H1 (cell line): Measurements from ENCODE around the gene SLC35F3. TPM values are rescaled to one million over a fixed set of nuclear protein-coding genes. Genes with fewer than 3 reads are reported as not detected.

Experiments used
- CTCF ChIA-PET: fragments of 300-600 bp; sonication (Branson Sonifier 250); formaldehyde crosslinking; loops from one replicate; lab custom pipeline; 2021; ENCODE audit not compliant: partially characterized antibody; lab: Charles Lee
- POLR2A ChIA-PET: fragments of 300-600 bp; sonication (Branson Sonifier 250); formaldehyde crosslinking; loops from one replicate; lab custom pipeline; 2021; ENCODE audit warnings: inconsistent platforms; ENCODE audit not compliant: partially characterized antibody; lab: Charles Lee
- DNase-seq, 2 experiments: peaks; one replicate each; pipeline versions ENCODE4 v3.0.0 to v3.0.0-alpha.2; 2010 to 2022; ENCODE audit warnings: low spot score in 2 of 2, low read depth in 1 of 2, mixed read lengths in 1 of 2
- FAIRE-seq: peaks from 2 replicates; lab custom pipeline; 2011; peaks lifted over from hg19 to GRCh38; lab: Jason Lieb, UNC
- H2AFZ ChIP-seq: 2 replicates; pipeline ENCODE4 v1.8.1; 2012; ENCODE audit warnings: low read length, inconsistent platforms
- H2AK5ac ChIP-seq: 2 replicates; pipeline ENCODE4 v1.6.1; 2013; ENCODE audit warnings: low read depth, low read length
- H2BK120ac ChIP-seq: replicated peaks from 2 replicates; pipeline ENCODE3; 2013; ENCODE audit warnings: low read depth, low read length, inconsistent platforms
- H2BK12ac ChIP-seq: 2 replicates; pipeline ENCODE4 v1.6.1; 2013; ENCODE audit warnings: low read depth, low read length
- H2BK15ac ChIP-seq: 2 replicates; pipeline ENCODE4 v1.6.1; 2013; ENCODE audit warnings: low read length
- H2BK20ac ChIP-seq: 2 replicates; pipeline ENCODE4 v1.6.1; 2013; ENCODE audit warnings: low read length
- H2BK5ac ChIP-seq: 2 replicates; pipeline ENCODE4 v1.6.1; 2013; ENCODE audit warnings: low read depth, low read length
- H3K14ac ChIP-seq: 2 replicates; pipeline ENCODE4 v1.6.1; 2013; ENCODE audit warnings: inconsistent platforms; ENCODE audit not compliant: insufficient read length
- H3K18ac ChIP-seq: 2 replicates; pipeline ENCODE4 v1.6.1; 2013; ENCODE audit warnings: low read length; ENCODE audit errors: extremely low read depth
- H3K23ac ChIP-seq: 2 replicates; pipeline ENCODE4 v1.6.1; 2013; ENCODE audit warnings: inconsistent platforms; ENCODE audit not compliant: insufficient read length
- H3K23me2 ChIP-seq: 2 replicates; pipeline ENCODE4 v1.6.1; 2013; ENCODE audit warnings: low read depth, low read length
- H3K27ac ChIP-seq: 2 replicates; pipeline ENCODE4 v1.6.1; 2011; ENCODE audit warnings: low read depth, low read length, inconsistent platforms
- H3K27me3 ChIP-seq, 4 experiments: replicated peaks in 1 of 4; 1 replicate in 1 of 4; 2 replicates in 3 of 4; pipeline versions ENCODE4 v1.6.1 to v1.8.1; 2011 to 2013; ENCODE audit warnings: low read length in 3 of 4, mild to moderate bottlenecking in 3 of 4, inconsistent platforms in 2 of 4, mixed read lengths in 2 of 4, moderate library complexity in 1 of 4; ENCODE audit not compliant: control insufficient read depth in 3 of 4, insufficient read depth in 3 of 4; ENCODE audit errors: extremely low read depth in 1 of 4
- H3K36me3 ChIP-seq, 4 experiments: 2 replicates each; pipeline versions ENCODE4 v1.6.1 to v1.8.1; 2011 to 2013; ENCODE audit warnings: mild to moderate bottlenecking in 4 of 4, low read length in 3 of 4, moderate library complexity in 2 of 4, control low read depth in 1 of 4, inconsistent platforms in 1 of 4; ENCODE audit not compliant: insufficient read depth in 4 of 4, control insufficient read depth in 2 of 4
- H3K4ac ChIP-seq: replicated peaks from 2 replicates; pipeline ENCODE3; 2013; ENCODE audit warnings: low read length, low read depth, mixed read lengths, inconsistent platforms; ENCODE audit not compliant: insufficient read length
- H3K4me1 ChIP-seq, 4 experiments: replicated peaks in 1 of 4; 1 replicate in 1 of 4; 2 replicates in 3 of 4; pipeline versions ENCODE4 v1.6.1 to v1.8.1; 2011 to 2013; ENCODE audit warnings: low read length in 3 of 4, inconsistent platforms in 2 of 4, mixed read lengths in 1 of 4; ENCODE audit not compliant: insufficient read depth in 4 of 4, control insufficient read depth in 3 of 4
- H3K4me2 ChIP-seq, 2 experiments: 2 replicates each; pipeline versions ENCODE4 v1.6.1 to v1.8.1; 2011 to 2013; ENCODE audit warnings: low read depth in 2 of 2, low read length in 2 of 2, control low read depth in 1 of 2, inconsistent platforms in 1 of 2, mild to moderate bottlenecking in 1 of 2; ENCODE audit not compliant: insufficient read depth in 1 of 2
- H3K4me3 ChIP-seq, 4 experiments: fragments of 200-600, 300-600 bp in 1 of 4; sonication (generic), shearing (Covaris generic), sonication (Bioruptor Twin) in 1 of 4; 2 replicates each; pipeline versions ENCODE4 v1.5.1 to v1.8.1; 2011 to 2016; ENCODE audit warnings: low read length in 4 of 4, low read depth in 3 of 4, control low read depth in 2 of 4, inconsistent platforms in 2 of 4, mild to moderate bottlenecking in 2 of 4, mixed read lengths in 1 of 4, moderate library complexity in 1 of 4; ENCODE audit not compliant: insufficient read depth in 2 of 4; ENCODE audit errors: extremely low read depth in 1 of 4
- H3K56ac ChIP-seq: replicated peaks from 2 replicates; pipeline ENCODE3; 2013; ENCODE audit warnings: low read depth, mild to moderate bottlenecking, mixed read lengths, low read length, inconsistent platforms; ENCODE audit not compliant: insufficient read length
- H3K79me1 ChIP-seq: 2 replicates; pipeline ENCODE4 v1.6.1; 2013; ENCODE audit warnings: low read depth, low read length, control low read depth
- H3K79me2 ChIP-seq, 2 experiments: 2 replicates each; pipeline versions ENCODE4 v1.6.1 to v1.8.1; 2012 to 2013; ENCODE audit warnings: low read length in 2 of 2, mild to moderate bottlenecking in 2 of 2, inconsistent platforms in 1 of 2; ENCODE audit not compliant: insufficient read depth in 2 of 2, control insufficient read depth in 1 of 2
- H3K9ac ChIP-seq, 4 experiments: replicated peaks in 1 of 4; 1 replicate in 1 of 4; 2 replicates in 3 of 4; pipeline versions ENCODE4 v1.6.1 to v1.8.1; 2011 to 2013; ENCODE audit warnings: low read depth in 3 of 4, low read length in 3 of 4, control low read depth in 2 of 4, mild to moderate bottlenecking in 2 of 4, moderate library complexity in 2 of 4, inconsistent platforms in 1 of 4; ENCODE audit errors: extremely low read depth in 1 of 4
- H3K9me3 ChIP-seq, 2 experiments: 2 replicates each; pipeline versions ENCODE4 v1.6.1 to v1.8.1; 2012 to 2013; ENCODE audit warnings: mild to moderate bottlenecking in 2 of 2, moderate library complexity in 2 of 2, control low read depth in 1 of 2, inconsistent platforms in 1 of 2, low read depth in 1 of 2, low read length in 1 of 2, mixed read lengths in 1 of 2; ENCODE audit not compliant: insufficient read depth in 2 of 2
- H4K20me1 ChIP-seq, 2 experiments: replicated peaks in 1 of 2; 2 replicates each; pipeline versions ENCODE3 to v1.8.1; 2011 to 2013; ENCODE audit warnings: inconsistent platforms in 2 of 2, low read length in 2 of 2, mild to moderate bottlenecking in 1 of 2; ENCODE audit not compliant: insufficient read depth in 2 of 2, control insufficient read depth in 1 of 2
- H4K5ac ChIP-seq: 2 replicates; pipeline ENCODE4 v1.6.1; 2013; ENCODE audit warnings: low read length, low read depth, mixed read lengths, inconsistent platforms; ENCODE audit not compliant: insufficient read length
- H4K8ac ChIP-seq: 2 replicates; pipeline ENCODE4 v1.8.0; 2013; ENCODE audit warnings: mild to moderate bottlenecking, moderate library complexity, low read length, inconsistent platforms; ENCODE audit not compliant: insufficient read depth; ENCODE audit errors: extremely low read depth
- H4K91ac ChIP-seq: replicated peaks from 2 replicates; pipeline ENCODE3; 2013; ENCODE audit warnings: low read length, mixed read lengths, inconsistent platforms; ENCODE audit not compliant: insufficient read length
- GTF2F1 ChIP-seq: IDR thresholded peaks from 2 replicates; pipeline ENCODE4 v1.6.1; 2012; ENCODE audit warnings: low read depth, low read length, improper control_type of control experiment, borderline replicate concordance
- NANOG ChIP-seq: IDR thresholded peaks from 2 replicates; pipeline ENCODE4 v1.6.1; 2011; ENCODE audit warnings: low read length, low read depth, mild to moderate bottlenecking, inconsistent platforms; ENCODE audit not compliant: insufficient read depth, poor library complexity, severe bottlenecking
- POU5F1 ChIP-seq: IDR thresholded peaks from 2 replicates; pipeline ENCODE4 v1.6.1; 2011; ENCODE audit warnings: low read depth, mild to moderate bottlenecking, low read length, moderate library complexity
- RNF2 ChIP-seq: fragments of 200-900, 300-1000 bp; sonication (generic); IDR thresholded peaks from 2 replicates; pipeline ENCODE4 v1.7.1; 2016; ENCODE audit warnings: borderline replicate concordance, low read depth, mild to moderate bottlenecking, antibody characterized with exemption, low read length; ENCODE audit not compliant: poor library complexity, severe bottlenecking; ENCODE audit errors: missing control alignments
- SAP30 ChIP-seq: fragments of 300-600 bp; sonication (generic); IDR thresholded peaks from 2 replicates; pipeline ENCODE4 v1.7.1; 2012; ENCODE audit warnings: low read length, moderate library complexity, mild to moderate bottlenecking, inconsistent platforms; ENCODE audit not compliant: insufficient read depth, insufficient replicate concordance
- SIN3A ChIP-seq, 2 experiments: IDR thresholded peaks in 1 of 2; conservative IDR thresholded peaks in 1 of 2; 2 replicates each; pipeline ENCODE4 v1.6.1; 2011 to 2012; ENCODE audit warnings: low read length in 2 of 2, improper control_type of control experiment in 1 of 2, low read depth in 1 of 2, mild to moderate bottlenecking in 1 of 2
- SIRT6 ChIP-seq: IDR thresholded peaks from one replicate; pipeline ENCODE4 v1.7.1; 2012; ENCODE audit warnings: low read length, inconsistent platforms
- SIX5 ChIP-seq: IDR thresholded peaks from 2 replicates; pipeline ENCODE4 v1.6.1; 2011; ENCODE audit warnings: mild to moderate bottlenecking, low read depth, low read length
- SP1 ChIP-seq: IDR thresholded peaks from 2 replicates; pipeline ENCODE4 v1.6.1; 2011; ENCODE audit warnings: low read depth, low read length
- SUZ12 ChIP-seq: fragments of 200-600 bp; sonication (generic); IDR thresholded peaks from 2 replicates; pipeline ENCODE4 v1.6.1; 2012; ENCODE audit warnings: mild to moderate bottlenecking, inconsistent platforms, low read length, moderate library complexity, mixed read lengths
- whole genome bisulfite sequencing, 2 experiments: shearing (Covaris generic) in 1 of 2; methylation state at CpG; one replicate each; pipeline versions ENCODE4 v1.1.6 to v1.1.7; 2013 to 2015; ENCODE audit warnings: low lambda C conversion rate in 2 of 2, mixed read lengths in 2 of 2, inconsistent platforms in 1 of 2, low coverage in 1 of 2, missing lambda C conversion rate in 1 of 2; ENCODE audit not compliant: insufficient replicate concordance in 2 of 2, insufficient coverage in 1 of 2, insufficient read length in 1 of 2; ENCODE audit errors: extremely low coverage in 1 of 2, missing lambda C conversion rate in 1 of 2; 5-methylcytosine and 5-hydroxymethylcytosine counted together
- polyA plus RNA-seq, 7 experiments: library from polyadenylated mRNA; depleted of rRNA in 3 of 7; stranded (reverse) in 5 of 7; unstranded in 2 of 7; fragments of >200 nt in 5 of 7; fragments of 200-250 nt in 2 of 7; gene quantifications; 1 replicate in 5 of 7; 2 replicates in 1 of 7; 4 replicates in 1 of 7; pipeline versions ENCODE4 v1.2.1 to v1.2.3, GENCODE V29; 2011 to 2013; ENCODE audit warnings: missing spikeins in 2 of 7, mixed read lengths in 2 of 7
- total RNA-seq: library from RNA; stranded (reverse); fragmentation: NEBNext Ultra II Directional; extraction: Animal tissue kit (Norgen Biotek cat#: 25700); gene quantifications from 2 replicates; pipeline ENCODE4 v1.2.1, GENCODE V29; 2021
- TF ChIP-seq, protein P1 (sequence below): IDR thresholded peaks from 2 replicates; pipeline ENCODE4 v1.6.1; 2012; ENCODE audit warnings: inconsistent platforms
- TF ChIP-seq, protein P2 (sequence below): IDR thresholded peaks from 2 replicates; pipeline ENCODE4 v1.6.1; 2012; ENCODE audit warnings: low read length, inconsistent platforms

SLC35F3 gene
- total and polyA plus RNA-seq, 2 of the 8 experiments (the other 6 are each of a cell fraction or from before 2014, with no cell fraction given), result 0.78 to 1.2 TPM

DNA sequence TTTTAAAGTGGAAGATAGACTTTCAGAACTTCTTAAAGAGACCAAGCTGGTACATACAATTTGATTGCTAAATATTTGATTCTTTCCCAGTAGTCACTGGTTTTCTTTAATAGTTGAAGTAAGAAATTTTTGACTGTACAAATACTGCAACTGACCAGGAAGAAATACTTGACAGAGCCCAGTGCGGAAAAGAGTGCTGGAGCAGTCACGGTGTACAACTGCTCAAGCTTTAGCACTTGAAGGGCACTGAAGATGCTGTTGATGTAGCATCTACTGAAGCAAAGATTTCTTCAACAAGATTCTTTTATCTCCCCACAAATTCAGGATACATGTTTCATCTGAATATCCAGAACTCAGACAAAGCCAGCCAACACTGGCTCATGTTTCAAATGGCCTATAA lies 41.5 kb downstream of the SLC35F3 start:
- CTCF ChIA-PET, result interaction anchor here (1.0 to 1.5 kb wide), 2 partner anchors 10 to 13 kb away, joined by 3 read pairs; no protein-coding TSS in a partner anchor
- no peak overlapping the region for H4K91ac ChIP-seq
- no peak for FAIRE-seq
- TF ChIP-seq POU5F1 (no peak), GTF2F1 (no peak), RNF2 (no peak), SIRT6 (no peak), NANOG (no peak), SP1 (no peak), SAP30 (no peak), SUZ12 (no peak), SIX5 (no peak), SIN3A (conservative IDR thresholded peaks at IDR 0.05 in 1 of 2, IDR thresholded peaks at IDR 0.05 in 1 of 2; ENCODE audit: low read depth in 1 of 2, low read length in 2 of 2) (no peak)
- TF ChIP-seq, protein P1, sequence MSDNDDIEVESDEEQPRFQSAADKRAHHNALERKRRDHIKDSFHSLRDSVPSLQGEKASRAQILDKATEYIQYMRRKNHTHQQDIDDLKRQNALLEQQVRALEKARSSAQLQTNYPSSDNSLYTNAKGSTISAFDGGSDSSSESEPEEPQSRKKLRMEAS, result no peak
- TF ChIP-seq, protein P2, sequence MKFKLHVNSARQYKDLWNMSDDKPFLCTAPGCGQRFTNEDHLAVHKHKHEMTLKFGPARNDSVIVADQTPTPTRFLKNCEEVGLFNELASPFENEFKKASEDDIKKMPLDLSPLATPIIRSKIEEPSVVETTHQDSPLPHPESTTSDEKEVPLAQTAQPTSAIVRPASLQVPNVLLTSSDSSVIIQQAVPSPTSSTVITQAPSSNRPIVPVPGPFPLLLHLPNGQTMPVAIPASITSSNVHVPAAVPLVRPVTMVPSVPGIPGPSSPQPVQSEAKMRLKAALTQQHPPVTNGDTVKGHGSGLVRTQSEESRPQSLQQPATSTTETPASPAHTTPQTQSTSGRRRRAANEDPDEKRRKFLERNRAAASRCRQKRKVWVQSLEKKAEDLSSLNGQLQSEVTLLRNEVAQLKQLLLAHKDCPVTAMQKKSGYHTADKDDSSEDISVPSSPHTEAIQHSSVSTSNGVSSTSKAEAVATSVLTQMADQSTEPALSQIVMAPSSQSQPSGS, result no peak
- TF ChIP-seq, all 59 proteins: peak for 0
- Histone ChIP-seq H3K4me2 (no peak overlapping the region), H4K5ac (no peak overlapping the region), H3K23me2 (no peaks in the 10 kb centered on the region), H3K23ac (no peak overlapping the region), H3K4me1 (no peaks in the 10 kb centered on the region; a peak in 1 of 7 replicates), H3K79me1 (no peaks in the 10 kb centered on the region), H3K9me3 (no peaks in the 10 kb centered on the region), H3K4me3 (no peak overlapping the region), H4K20me1 (peaks cover 0 to 3% of the 10 kb centered on the region in 2 experiments), H3K14ac (no peak overlapping the region), H3K79me2 (no peaks in the 10 kb centered on the region), H3K9ac (no peak overlapping the region), H2BK20ac (no peak overlapping the region), H2AFZ (no peak overlapping the region), H3K4ac (no peak overlapping the region), H3K36me3 (no peaks in the 10 kb centered on the region), H4K8ac (no peak overlapping the region), H2BK5ac (no peak overlapping the region), H3K27me3 (no peaks in the 10 kb centered on the region), H2BK120ac (no peak overlapping the region), H2BK12ac (no peak overlapping the region), H2BK15ac (no peak overlapping the region), H3K56ac (no peak overlapping the region), H2AK5ac (no peak overlapping the region), H3K27ac (no peak overlapping the region), H3K18ac (no peak overlapping the region)
- POLR2A ChIA-PET, result no interaction called here
- DNase-seq, result no peak
- WGBS, 2 experiments, result 88% methylated on average over 2 of the region's 2 CpGs; no CpG with 5 or more reads in 1 of the 2 experiments
